PFSK-1 (cell line): ENCODE measurements around the gene GALNT4.

ENCODE experiments used
- FOXP2 ChIP-seq: optimal IDR thresholded peaks from 2 replicates; pipeline ENCODE3; 2011; ENCODE audit warnings: borderline replicate concordance, control low read depth, inconsistent platforms; ENCODE audit not compliant: insufficient read depth; ENCODE audit errors: extremely low read length, extremely low read depth
- POLR2AphosphoS5 ChIP-seq: IDR thresholded peaks from 2 replicates; pipeline ENCODE4 v1.6.1; 2012; ENCODE audit warnings: low read depth, mild to moderate bottlenecking, control low read depth, low read length, moderate library complexity
- REST ChIP-seq, 2 experiments: IDR thresholded peaks; 2 replicates each; pipeline versions ENCODE4 v1.6.1 to v1.8.0; 2011 to 2012; ENCODE audit warnings: low read depth in 2 of 2, low read length in 2 of 2, control low read depth in 1 of 2, inconsistent platforms in 1 of 2, mild to moderate bottlenecking in 1 of 2, moderate library complexity in 1 of 2; ENCODE audit not compliant: insufficient read depth in 1 of 2
- SIN3A ChIP-seq: IDR thresholded peaks from 2 replicates; pipeline ENCODE4 v1.6.1; 2012; ENCODE audit warnings: mild to moderate bottlenecking, low read length, moderate library complexity, borderline replicate concordance; ENCODE audit not compliant: insufficient read depth
- TAF1 ChIP-seq: IDR thresholded peaks from 2 replicates; pipeline ENCODE4 v1.6.1; 2012; ENCODE audit warnings: low read length, control low read depth, borderline replicate concordance; ENCODE audit not compliant: insufficient read depth

GALNT4 gene

GRCh38 chr12:89551747-89552146 lies 27.2 kb upstream of the GALNT4 start:
- TF ChIP-seq REST (IDR thresholded peaks at IDR 0.05; ENCODE audit: insufficient read depth in 1 of 2, low read depth in 2 of 2, low read length in 2 of 2) (no peak), TAF1 (no peak), POLR2AphosphoS5 (no peak), FOXP2 (no peak), SIN3A (no peak)

- TF ChIP-seq FOXP2 (no peak), TAF1 (no peak), POLR2AphosphoS5 (no peak), REST (IDR thresholded peaks at IDR 0.05; ENCODE audit: insufficient read depth in 1 of 2, low read depth in 2 of 2, low read length in 2 of 2) (no peak), SIN3A (no peak)
These were observed 22.5 kb upstream of the GALNT4 start for GRCh38 chr12:89547101-89547500.

GRCh38 chr12:89546151-89546550 lies 21.6 kb upstream of the GALNT4 start:
- TF ChIP-seq TAF1: no peak
- TF ChIP-seq REST (IDR thresholded peaks at IDR 0.05; ENCODE audit: insufficient read depth in 1 of 2, low read depth in 2 of 2, low read length in 2 of 2): no peak
- TF ChIP-seq POLR2AphosphoS5: no peak
- no peak for TF ChIP-seq SIN3A
- TF ChIP-seq FOXP2: no peak

- TF ChIP-seq TAF1 (no peak), FOXP2 (no peak), SIN3A (no peak), POLR2AphosphoS5 (no peak)
These were observed 20.1 kb upstream of the GALNT4 start for GRCh38 chr12:89544681-89545184.

GRCh38 chr12:89544022-89544421 lies 19.4 kb upstream of the GALNT4 start:
- TF ChIP-seq FOXP2 (no peak), SIN3A (no peak), TAF1 (no peak), REST (IDR thresholded peaks at IDR 0.05; ENCODE audit: insufficient read depth in 1 of 2, low read depth in 2 of 2, low read length in 2 of 2) (no peak), POLR2AphosphoS5 (no peak)
